ENCODE results near the gene MOB2. TPM values are rescaled to one million over a fixed set of nuclear protein-coding genes. Genes with fewer than 3 reads are reported as not detected.

MOB2 gene
- polyA plus RNA-seq, 3 donors: 22.1 to 44.1 (median 22.5) TPM

DNA sequence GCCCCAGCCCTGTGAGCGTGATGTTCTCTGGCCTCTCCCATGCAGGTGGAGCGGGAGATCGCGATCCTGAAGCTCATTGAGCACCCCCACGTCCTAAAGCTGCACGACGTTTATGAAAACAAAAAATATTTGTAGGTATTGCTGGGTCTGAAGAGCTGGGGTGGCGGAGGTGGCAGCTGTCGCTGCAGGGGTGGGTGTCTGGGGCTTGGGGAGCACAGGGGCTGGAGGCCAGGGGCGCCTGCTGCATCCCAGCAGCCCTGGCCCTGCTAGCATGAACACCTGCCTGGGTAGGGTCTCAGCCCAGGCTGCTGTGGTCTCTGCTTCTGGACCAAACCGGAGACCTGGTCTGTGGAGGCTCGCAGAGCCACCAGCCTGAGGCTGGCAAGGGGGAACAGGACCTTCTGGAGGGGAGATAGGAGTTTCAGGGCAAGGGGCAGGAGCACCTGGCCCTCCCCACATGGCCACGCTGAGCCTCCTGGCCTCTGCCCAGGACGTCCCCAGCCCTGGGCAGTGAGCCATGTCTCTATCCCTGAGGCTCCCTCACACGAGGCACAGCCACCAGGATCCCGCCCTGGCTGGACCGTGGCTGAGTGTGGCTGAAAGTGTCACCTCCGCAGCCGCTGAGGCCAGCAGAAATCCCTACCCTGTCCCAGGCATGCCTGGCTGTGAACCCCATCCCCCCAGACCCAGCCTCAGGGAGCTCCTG is 48.2 kb downstream of the MOB2 start:
- Mint-ChIP-seq H3K36me3 (no peaks in the 10 kb centered on the region), H3K9me3 (no peaks in the 10 kb centered on the region), H3K4me1 (no peaks in the 10 kb centered on the region), H3K4me3 (no peak overlapping the region), H3K27me3 (ENCODE audit: low read depth in 3 of 3) (peaks cover 0 to 13% (median 5%) of the 10 kb centered on the region in 3 donors), H3K27ac (no peak overlapping the region)
- no peak overlapping the region for H3K4me2 ChIP-seq (replicated peaks; ENCODE audit: extremely low read depth, low read length, poor library complexity, severe bottlenecking)
- intact Hi-C loops (cut with micrococcal nuclease): no loop called here
- H2AFZ ChIP-seq (ENCODE audit: insufficient read depth, low read depth, low read length, poor library complexity, severe bottlenecking): no peak overlapping the region
- no peaks in the 10 kb centered on the region for H3K27me3 ChIP-seq (ENCODE audit: control insufficient read depth in 2 of 2, insufficient read depth in 2 of 2, low read length in 2 of 2)
- no peak overlapping the region for H3K9ac ChIP-seq (ENCODE audit: insufficient read depth, low read length, poor library complexity, severe bottlenecking)
- 93% methylated on average over 18 of the region's 19 CpGs for WGBS (ENCODE audit: insufficient coverage)
- no peaks in the 10 kb centered on the region for H3K36me3 ChIP-seq (replicated peaks in 1 of 2; ENCODE audit: control insufficient read depth in 1 of 2, insufficient read depth in 2 of 2, low read length in 2 of 2)
- no peaks in the 10 kb centered on the region for H3K9me3 ChIP-seq (replicated peaks in 1 of 2; ENCODE audit: control insufficient read depth in 1 of 2, insufficient read depth in 1 of 2, low read length in 2 of 2)
- no peak overlapping the region for H3K27ac ChIP-seq (ENCODE audit: low read depth in 1 of 2, low read length in 2 of 2)
- no peaks in the 10 kb centered on the region for H4K20me1 ChIP-seq (ENCODE audit: insufficient read depth, low read length)
- no peak for DNase-seq
- TF ChIP-seq, protein P1, sequence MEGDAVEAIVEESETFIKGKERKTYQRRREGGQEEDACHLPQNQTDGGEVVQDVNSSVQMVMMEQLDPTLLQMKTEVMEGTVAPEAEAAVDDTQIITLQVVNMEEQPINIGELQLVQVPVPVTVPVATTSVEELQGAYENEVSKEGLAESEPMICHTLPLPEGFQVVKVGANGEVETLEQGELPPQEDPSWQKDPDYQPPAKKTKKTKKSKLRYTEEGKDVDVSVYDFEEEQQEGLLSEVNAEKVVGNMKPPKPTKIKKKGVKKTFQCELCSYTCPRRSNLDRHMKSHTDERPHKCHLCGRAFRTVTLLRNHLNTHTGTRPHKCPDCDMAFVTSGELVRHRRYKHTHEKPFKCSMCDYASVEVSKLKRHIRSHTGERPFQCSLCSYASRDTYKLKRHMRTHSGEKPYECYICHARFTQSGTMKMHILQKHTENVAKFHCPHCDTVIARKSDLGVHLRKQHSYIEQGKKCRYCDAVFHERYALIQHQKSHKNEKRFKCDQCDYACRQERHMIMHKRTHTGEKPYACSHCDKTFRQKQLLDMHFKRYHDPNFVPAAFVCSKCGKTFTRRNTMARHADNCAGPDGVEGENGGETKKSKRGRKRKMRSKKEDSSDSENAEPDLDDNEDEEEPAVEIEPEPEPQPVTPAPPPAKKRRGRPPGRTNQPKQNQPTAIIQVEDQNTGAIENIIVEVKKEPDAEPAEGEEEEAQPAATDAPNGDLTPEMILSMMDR (IDR thresholded peaks at IDR 0.05): no peak
- H3K4me3 ChIP-seq (replicated peaks in 1 of 3; ENCODE audit: low read depth in 2 of 3, low read length in 3 of 3): no peak overlapping the region
- H3K79me2 ChIP-seq (ENCODE audit: insufficient read depth, low read length): no peaks in the 10 kb centered on the region
- H3K4me1 ChIP-seq (ENCODE audit: control insufficient read depth in 1 of 2, insufficient read depth in 2 of 2, low read length in 2 of 2): no peaks in the 10 kb centered on the region

DNA sequence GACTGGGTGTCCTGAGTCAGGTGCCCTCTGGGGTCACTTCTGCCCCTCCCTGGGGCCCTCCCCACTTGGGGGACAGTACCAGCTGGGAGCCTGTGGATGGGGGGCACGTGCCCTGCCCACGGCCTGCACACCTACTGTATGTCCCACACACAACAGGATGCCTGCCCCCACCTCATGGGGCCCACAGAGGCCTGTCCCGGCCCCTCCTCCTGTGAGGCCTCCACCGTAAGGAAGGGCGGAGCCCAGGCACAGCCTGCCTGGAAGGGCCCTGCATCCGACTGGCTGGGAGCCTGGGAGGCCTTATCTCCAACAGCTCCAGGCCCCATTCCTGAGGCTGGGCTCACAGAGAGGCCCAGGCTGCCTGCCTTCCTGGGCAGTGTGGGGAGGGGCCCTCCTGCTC is 49.1 kb downstream of the MOB2 start:
- no peaks in the 10 kb centered on the region for H3K27me3 ChIP-seq (ENCODE audit: control insufficient read depth in 2 of 2, insufficient read depth in 2 of 2, low read length in 2 of 2)
- no peaks in the 10 kb centered on the region for H3K9me3 Mint-ChIP-seq
- no peak overlapping the region for H3K4me3 Mint-ChIP-seq
- no CpG with 5 or more reads among the region's 6 CpGs for WGBS (ENCODE audit: insufficient coverage)
- H3K4me3 ChIP-seq (replicated peaks in 1 of 3; ENCODE audit: low read depth in 2 of 3, low read length in 3 of 3): no peak overlapping the region
- no peaks in the 10 kb centered on the region for H3K36me3 Mint-ChIP-seq
- TF ChIP-seq, protein P1 (IDR thresholded peaks at IDR 0.05): no peak
- no peak overlapping the region for H3K4me2 ChIP-seq (replicated peaks; ENCODE audit: extremely low read depth, low read length, poor library complexity, severe bottlenecking)
- no peaks in the 10 kb centered on the region for H3K4me1 Mint-ChIP-seq
- no peaks in the 10 kb centered on the region for H3K9me3 ChIP-seq (replicated peaks in 1 of 2; ENCODE audit: control insufficient read depth in 1 of 2, insufficient read depth in 1 of 2, low read length in 2 of 2)
- H3K27me3 Mint-ChIP-seq (ENCODE audit: low read depth in 3 of 3): peaks cover 2 to 13% (median 5%) of the 10 kb centered on the region in 3 donors
- DNase-seq: no peak
- H3K9ac ChIP-seq (ENCODE audit: insufficient read depth, low read length, poor library complexity, severe bottlenecking): no peak overlapping the region
- intact Hi-C loops (cut with micrococcal nuclease): no loop called here
- H3K36me3 ChIP-seq (replicated peaks in 1 of 2; ENCODE audit: control insufficient read depth in 1 of 2, insufficient read depth in 2 of 2, low read length in 2 of 2): no peaks in the 10 kb centered on the region
- H4K20me1 ChIP-seq (ENCODE audit: insufficient read depth, low read length): no peaks in the 10 kb centered on the region
- H3K27ac Mint-ChIP-seq: no peak overlapping the region
- no peaks in the 10 kb centered on the region for H3K4me1 ChIP-seq (ENCODE audit: control insufficient read depth in 1 of 2, insufficient read depth in 2 of 2, low read length in 2 of 2)
- H3K27ac ChIP-seq (ENCODE audit: low read depth in 1 of 2, low read length in 2 of 2): no peak overlapping the region
- no peak overlapping the region for H2AFZ ChIP-seq (ENCODE audit: insufficient read depth, low read depth, low read length, poor library complexity, severe bottlenecking)
- no peaks in the 10 kb centered on the region for H3K79me2 ChIP-seq (ENCODE audit: insufficient read depth, low read length)

All from CD14-positive monocyte (primary cell).